Activated CD4-positive, alpha-beta T cell treated with anti-CD3 and anti-CD28 coated beads for 4 hours (primary cell): Measurements from ENCODE around the gene COQ4.
"Not testable (repeated sequence)": the region's sequence is repeated elsewhere in the genome, so short reads cannot be mapped to it uniquely, and the experiment has no call there.

Experiments
- DNase-seq, 2 donors: peaks; one replicate each; pipeline ENCODE4 v3.0.0-alpha.2; 2020

COQ4 gene

DNA sequence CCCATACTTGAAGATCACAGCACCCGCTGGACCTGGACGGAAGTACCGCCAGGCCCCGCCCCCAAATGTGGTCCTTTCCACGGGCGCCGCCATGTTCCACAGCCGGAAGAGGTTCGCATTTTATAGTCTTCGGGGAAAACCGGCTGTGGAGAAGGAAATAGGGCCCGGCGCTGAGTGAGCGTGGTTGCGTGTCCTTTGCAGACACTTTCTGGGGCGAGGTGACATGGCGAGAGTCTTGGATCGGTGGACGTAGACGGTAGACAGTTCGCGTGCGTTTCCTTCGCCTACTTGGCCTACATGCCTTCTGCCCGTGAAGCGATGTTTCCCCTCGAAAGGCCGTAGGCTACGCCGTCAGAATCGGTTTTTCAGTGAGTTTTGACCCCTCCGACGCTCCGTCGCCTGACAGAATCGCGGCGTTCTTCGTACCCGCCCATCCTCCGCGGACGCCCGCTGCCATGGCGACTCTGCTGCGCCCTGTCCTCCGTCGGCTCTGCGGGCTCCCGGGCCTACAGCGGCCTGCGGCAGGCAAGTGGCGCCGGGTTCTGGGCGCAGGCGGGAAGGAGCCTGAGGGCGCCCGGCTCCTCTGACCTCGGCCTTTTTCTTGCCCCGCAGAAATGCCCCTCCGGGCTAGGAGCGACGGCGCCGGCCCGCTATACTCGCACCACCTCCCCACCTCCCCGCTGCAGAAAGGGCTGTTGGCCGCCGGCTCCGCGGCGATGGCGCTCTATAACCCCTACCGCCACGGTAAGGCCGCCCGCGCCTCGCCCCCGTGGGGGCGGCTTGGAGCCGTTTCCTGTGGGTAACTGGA is at the start of gene COQ4, which contains the start of gene TRUB2:
Gene COQ4, plus strand, starts transcription at position 436 of the 808 bp plus-strand sequence. Its CDS starts 20 bp downstream, at position 456.
Gene TRUB2, minus strand, starts transcription at position 44 of the 808 bp plus-strand sequence. Its CDS starts 39 bp downstream, at position 5.
- peak; percentile 92 to 94 for DNase-seq

DNA sequence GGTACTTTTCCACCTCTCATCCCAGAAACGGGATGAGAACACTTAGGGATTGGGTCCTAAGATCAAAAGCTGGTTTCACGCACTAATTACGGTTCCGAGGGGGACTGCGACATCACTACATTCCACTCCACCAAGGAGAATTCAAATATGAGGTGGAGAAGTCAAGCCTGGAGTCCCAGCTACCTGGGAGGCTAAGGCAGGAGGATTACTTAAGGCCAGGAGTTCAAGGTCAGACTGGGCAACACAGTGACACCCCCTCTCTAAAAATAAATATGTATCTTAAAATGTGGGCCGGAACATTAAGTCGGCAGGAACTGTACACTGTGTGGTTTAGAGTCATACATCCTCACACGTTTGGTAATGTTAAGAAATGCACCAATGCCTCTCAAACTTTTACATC is 48.4 kb upstream of the COQ4 start:
- DNase-seq, result no peak

DNA sequence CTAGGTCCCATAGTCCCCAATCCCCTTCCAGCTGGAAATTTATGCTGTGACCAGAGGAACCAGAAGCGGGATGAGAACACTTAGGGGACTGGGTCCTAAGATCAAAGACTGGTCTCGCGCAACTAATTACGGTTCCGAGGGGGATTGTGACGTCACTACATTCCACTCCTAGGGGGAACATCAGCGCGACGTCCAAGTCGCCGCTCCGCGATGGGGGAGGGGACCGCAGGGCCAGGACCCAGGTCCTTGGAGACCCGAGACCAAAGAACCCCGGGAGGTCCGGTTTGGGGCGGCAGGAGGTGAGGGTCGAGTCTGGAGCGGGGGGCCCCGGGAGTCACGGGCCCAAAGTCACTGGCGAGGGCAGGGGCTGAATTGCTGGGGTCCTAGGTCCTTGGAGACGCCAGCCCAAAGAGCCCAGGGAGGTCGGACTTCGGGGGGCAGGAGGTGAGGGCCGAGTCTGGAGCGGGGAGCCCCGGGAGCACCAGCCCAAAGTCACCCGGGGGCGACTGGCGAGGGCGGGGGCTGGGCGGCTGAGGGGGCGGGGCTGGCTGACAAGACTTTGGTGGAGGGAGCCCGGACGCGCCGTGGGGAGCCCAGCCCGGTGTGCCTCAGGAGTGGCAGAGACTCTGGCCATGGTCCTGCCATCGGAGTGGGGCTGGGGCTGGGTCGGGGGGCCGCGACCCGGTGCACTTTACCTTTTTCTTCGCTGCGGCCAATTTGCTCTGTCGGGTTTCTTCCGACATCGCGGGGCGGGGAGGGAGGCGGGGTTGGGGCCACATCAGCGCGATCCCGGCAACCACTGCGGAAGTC is 47.2 kb upstream of the COQ4 start, which contains the start of gene GOLGA2:
Gene GOLGA2, minus strand, starts transcription at position 810 of the 810 bp plus-strand sequence. Its CDS starts 31 bp downstream, at position 779.
- no peak for DNase-seq

DNA sequence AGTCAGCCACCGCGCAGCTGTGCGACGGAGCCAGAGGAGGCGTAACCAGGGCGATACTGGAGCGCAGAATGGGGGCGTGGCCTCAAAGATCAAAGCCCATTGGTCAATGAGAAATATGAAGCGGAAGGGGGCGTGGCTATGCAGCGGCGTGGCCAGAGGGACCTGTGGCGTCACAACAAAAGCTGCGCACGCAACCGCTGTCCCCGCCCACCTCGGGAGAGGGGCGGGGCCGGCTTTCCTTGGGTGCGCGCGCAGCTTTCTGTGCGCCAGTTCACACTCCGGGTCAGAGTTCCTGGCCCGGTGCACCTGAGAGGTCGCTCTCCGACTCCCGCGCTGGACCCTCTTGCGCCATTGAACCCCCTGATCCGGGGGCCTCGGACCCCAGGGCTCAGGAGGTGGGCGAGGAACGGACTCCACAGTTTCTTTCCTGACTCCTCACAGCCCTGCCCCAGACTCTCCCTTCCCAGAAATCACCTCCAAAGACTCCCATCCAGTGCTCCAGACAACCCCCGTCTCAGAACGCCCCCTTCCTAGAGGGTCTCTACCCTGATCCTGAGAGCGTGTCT is 46.5 kb upstream of the COQ4 start, which contains the start of gene SWI5:
Gene SWI5, plus strand, starts transcription at position 269 of the 566 bp plus-strand sequence.
- peak; percentile 100 for DNase-seq

DNA sequence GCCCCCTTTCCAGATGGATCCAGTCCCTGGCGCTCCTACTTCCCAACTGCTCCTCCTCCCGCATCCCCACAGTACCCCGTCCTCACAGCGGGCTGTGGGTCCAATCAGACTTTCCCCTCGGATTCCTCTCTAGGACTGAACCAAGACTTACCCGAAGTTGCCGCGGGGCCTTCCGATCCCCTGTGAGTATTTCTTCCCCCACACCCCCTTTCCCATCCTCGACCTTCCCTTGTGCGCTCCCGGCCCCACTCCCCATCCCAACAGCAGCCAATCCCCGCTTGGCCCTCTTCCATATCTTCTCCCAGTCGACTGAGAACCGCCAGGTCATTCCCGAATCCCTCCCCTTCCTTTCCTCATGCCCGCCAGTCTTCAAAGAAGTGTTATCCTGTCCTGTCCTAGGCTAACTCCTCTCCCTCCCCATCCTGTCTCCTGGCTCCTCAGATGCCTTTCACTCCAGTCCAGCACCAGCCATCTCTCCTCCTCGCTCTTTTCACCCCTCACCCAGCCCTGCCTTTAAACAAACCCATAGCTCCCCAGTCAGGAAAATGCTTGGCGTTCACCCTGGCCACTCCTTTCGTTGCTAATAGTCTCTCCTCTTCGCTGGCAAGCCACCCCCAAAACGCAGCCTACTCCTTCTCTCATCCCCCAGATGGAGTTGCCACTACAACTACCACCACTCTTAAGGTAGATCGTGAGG is 45.9 kb upstream of the COQ4 start:
- DNase-seq, result no peak

DNA sequence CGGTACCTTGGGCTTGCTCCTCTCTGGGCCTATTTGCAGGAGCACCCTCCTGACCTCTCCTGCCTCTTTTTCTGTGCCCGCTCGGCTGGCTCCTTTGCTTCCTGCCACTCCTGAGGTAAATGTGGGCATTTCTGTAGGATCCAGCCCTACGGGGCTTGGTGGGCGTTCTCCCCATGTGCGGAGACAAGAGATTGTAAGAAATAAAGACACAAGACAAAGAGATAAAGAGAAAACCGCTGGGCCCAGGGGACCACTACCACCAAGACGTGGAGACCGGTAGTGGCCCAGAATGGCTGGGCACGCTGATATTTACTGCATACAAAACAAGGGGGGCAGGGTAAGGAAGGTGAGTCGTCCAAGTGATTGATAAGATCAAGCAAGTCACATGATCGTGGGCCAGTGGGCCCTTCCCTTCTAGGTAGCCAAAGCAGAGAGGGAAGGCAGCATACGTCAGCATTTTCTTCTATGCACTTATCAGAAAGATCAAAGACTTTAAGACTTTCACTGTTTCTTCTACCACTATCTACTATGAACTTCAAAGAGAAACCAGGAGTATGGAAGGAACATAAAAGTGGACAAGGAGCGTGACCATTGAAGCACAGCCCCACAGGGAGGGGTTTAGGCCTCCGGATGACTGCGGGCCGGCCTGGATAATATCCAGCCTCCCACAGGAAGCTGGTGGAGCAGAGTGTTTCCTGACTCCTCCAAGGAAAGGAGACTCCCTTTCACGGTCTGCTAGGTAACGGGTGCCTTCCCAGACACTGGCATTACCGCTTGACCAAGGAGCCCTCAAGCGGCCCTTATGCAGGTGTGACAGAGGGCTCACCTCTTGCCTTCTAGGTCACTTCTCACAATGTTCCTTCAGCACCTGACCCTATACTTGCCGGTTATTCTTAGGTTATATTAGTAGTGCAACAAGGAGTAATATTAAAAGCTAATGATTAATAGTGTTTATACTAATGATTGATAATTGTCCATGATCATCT is 43.3 kb upstream of the COQ4 start:
- not testable (repeated sequence) for DNase-seq

DNA sequence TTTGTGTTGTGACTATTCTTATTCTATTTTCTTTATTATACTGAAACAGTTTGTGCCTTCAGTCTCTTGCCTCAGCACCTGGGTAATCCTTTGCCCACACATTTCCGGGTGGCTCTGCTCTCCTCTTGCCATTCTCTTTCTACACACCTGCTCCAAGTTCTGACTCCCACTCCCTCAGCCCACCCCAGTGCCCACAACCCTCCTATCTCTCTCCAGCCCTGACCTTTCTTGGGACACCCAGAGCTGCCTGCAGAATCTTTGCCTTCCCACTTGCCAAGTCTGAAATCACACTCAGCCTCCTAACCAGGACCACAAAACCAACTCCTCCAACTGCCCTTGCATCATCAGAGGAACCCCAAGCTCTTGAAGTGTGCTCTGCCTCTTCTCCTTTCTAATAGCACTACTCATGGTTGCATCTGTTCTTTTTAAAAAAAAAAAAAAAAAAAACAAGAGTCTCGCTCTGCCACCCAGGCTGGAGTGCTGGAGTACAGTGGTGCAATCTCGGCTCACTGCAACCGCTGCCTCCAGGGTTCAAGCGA is 42.5 kb upstream of the COQ4 start:
- no peak for DNase-seq

DNA sequence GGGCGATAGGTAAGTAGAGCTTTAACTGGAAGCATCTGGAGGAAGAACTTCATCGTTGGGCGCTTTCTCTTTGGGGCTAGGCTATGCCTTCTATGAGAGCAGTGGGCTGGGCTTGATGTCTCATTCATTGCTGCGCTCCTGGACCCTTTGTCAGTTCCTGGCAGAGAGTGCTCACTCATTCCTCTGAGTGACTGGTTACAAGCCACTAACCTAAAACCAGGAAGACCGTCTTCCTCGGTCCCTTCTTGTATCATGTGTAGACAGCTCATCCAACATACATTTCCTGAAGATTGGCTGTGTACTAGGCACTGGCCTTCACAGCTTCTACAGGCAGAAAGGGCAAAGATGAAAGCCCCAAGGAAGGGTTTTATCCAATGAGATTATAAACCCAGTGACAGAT is 40.1 kb upstream of the COQ4 start:
- DNase-seq, result no peak

DNA sequence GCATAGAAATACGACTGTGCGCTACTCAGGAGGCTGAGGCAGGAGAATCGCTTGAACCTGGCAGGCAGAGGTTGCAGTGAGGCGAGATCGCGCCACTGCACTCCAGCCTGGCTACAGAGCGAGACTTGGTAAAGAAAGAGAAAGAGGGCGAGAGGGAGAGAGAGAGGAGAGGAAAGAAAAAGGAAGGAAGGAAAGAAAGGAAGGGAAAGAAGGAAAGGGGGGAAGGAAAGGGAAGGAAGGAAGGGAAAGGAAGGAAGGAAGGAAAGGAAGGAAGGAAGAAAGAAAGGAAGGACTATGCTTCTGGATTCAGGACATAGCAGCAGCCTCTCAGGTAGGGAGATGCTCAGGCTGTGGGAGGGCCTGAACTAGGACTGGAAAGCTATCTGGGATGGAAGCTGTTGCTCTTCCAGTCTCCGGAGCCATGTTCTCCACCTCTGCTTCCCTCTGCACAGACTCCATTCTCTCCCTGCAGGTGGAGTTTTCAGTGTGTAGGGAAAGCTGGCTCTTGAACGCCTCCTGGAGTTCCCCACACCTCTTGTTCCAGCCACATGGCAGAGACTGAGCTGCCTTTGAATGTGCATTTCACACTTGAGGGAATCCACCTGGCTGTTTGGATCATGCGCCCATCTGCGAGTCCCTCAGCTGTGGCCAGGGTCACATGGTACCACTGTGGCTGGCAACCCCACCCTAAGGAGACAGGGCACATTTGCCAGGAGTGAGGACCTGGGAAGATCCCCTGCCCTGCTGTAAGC is 37.4 kb upstream of the COQ4 start:
- no peak for DNase-seq

DNA sequence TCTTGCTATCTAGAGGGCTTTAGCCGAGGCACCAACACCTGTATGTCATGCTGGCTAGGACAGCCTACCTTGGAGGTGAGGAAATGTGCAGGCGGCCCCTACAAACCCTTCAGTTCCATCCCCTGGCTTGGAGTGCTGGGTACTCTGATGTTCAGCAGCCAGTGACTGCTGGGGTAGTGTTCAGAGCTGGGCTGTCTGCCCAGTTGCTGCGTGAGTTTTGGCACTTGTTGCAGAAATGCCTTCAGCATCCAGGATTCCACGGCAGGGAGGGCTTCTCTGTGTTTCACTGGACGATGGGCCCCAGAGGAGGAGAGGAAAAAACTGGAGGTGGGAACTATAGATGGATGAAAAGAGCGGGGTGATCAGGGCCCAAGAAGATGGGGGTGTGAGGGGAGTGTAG is 36.2 kb upstream of the COQ4 start:
- DNase-seq, result no peak

DNA sequence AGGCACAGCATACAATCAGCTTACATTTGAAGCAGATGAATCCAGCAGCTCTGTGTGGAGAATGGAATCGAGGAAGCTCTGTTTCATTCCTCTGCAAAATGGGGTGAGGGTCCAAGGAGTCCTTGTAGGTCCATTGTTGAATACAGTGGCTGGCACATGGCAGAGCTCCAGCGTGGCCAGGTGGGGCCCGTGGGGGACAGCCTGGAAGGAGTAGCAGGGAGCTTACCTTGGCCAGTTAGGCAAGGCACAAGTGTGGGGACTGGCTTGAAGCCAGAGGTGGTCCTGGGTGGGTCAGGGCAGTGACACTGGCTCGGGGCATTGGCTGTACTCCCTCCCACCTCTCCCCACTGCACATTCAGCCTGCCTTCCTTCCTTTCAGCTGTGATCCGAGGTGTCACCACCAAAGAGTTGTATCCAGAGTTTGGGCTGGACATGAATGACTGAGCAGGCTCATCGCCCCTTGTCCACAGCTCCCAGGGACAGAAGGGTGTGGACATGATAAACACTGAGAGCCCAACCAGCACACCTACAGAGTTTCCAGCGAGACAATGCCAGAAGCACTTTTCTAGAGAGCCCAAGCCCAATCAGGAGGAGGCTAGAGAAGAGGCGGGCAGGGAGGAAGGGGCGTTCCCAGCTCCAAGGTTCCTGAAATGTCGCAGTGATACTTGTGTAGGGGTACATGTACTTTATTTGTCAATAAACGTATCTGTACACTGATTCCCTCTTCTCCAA is 34.2 kb upstream of the COQ4 start:
- no peak for DNase-seq

DNA sequence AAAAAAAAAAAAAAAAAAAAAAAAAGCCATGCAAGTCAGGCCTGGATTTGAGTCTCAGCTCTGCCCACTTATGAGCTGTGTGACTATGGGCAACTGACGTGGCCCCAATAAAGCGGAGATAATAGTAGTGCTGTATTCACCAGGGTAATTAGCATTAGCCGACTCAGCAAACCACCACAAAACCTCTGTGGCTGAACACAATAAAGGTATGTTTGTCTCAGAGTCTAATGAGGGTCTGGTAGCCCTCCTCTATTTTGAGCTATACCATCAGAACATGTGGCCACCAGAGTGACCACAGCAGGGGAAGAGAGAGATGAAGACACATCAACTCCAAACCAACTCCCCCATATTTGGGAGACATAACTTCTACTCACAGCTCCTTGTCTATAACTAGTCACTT is 30.6 kb upstream of the COQ4 start:
- no peak for DNase-seq

DNA sequence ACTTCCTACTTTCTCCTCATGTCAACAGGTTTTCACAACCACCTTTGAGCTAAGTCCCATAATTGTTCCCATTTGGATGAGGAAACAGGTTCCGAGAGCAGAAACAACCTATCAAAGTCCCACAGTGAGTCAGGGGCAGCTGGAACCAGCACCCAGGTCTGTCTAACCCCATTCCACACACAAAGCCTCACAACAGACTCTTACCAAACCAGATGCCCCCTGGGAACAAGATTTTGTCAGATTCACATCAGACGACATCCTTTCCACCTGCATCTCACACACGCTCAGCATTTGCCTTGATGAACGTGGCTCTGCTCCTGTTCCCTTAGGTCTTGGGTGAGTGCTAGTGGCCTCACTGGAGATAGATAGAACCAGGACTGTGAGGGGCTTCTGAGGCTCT is 29.5 kb upstream of the COQ4 start:
- DNase-seq, result no peak

DNA sequence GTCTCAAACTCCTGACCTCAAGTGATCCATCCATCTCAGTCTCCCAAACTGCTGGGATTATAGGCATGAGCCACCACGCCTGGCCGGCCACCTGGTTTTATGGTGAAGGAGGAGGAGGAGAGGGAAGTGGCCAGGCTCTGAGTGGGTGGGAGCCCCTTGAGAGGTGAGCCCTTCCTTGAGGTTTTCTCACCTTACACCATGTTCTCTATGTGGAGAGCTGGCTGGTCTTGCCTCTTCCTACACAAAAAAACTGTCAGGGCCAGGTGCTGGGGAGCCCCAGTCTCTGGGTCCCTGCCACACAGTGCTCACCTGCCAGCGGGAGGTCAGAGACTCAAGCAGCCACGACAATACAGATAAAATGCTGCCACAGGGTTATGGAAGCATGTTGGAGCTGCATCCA is 28.5 kb upstream of the COQ4 start:
- no peak for DNase-seq

DNA sequence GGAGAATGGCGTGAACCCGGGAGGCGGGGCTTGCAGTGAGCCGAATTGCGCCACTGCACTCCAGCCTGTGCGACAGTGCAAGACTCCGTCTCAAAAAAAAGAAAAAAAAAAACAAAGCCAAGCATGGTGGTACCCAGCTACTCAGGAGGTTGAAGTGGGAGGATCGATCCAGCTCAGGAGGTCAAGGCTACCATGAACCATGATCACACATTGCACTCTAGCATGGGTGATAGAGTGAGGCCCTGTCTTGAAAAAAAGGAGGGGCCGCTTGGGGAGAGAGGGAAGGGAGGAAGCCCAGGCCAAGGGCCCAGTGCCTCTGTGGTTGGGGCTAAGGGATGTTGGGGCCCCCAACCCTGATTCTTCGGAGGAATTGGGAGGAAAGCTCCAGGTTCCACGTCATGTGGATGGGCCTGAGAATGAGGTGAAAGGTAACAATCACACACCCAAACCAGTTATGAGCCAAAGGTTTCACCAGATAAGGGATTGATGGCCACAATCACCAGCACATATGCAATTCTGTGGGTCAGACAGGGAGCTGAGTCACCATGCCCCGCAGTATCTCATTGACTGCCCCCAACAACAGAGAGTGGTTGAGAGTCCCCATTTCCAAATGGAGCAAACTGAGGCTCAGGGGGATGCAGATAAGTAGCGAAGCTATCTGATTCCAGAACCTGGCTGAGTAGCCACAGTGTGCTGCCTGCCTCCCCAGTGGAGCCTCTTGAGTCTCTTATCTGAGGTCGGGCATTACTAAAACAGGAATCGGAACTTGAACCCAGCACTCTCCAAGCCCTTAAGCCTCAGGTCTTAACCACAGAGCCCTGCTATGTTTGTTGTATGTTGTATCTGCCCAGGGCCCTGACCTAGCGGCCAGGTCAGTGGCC is 26.1 kb upstream of the COQ4 start:
- no peak for DNase-seq

DNA sequence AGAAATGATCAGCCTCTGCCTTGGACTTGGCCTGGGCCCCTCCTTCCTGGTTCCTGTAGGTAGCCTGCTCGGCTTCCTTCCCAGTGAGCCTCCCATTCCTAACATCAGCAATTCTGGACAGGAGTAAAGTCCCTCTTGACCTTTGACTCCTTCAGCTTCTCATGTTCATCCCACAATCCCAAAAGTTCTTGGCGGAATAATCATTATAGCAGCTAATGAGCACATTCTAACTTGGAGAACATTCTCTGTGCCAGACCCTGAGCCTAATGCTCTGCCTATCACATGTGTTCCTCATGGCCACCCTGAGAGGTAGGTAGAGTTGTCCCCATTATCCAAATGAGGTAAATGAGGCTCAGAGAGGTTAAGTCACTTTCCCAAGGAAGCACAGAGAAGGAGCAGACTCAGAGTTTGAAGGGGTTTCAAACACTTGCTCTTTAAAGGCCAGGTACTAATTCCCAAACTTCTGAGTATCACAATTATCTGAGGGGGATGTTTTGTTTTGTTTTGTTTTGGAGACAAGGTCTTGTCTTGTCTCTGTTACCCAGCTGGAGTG is 25.3 kb upstream of the COQ4 start:
- DNase-seq, result no peak

DNA sequence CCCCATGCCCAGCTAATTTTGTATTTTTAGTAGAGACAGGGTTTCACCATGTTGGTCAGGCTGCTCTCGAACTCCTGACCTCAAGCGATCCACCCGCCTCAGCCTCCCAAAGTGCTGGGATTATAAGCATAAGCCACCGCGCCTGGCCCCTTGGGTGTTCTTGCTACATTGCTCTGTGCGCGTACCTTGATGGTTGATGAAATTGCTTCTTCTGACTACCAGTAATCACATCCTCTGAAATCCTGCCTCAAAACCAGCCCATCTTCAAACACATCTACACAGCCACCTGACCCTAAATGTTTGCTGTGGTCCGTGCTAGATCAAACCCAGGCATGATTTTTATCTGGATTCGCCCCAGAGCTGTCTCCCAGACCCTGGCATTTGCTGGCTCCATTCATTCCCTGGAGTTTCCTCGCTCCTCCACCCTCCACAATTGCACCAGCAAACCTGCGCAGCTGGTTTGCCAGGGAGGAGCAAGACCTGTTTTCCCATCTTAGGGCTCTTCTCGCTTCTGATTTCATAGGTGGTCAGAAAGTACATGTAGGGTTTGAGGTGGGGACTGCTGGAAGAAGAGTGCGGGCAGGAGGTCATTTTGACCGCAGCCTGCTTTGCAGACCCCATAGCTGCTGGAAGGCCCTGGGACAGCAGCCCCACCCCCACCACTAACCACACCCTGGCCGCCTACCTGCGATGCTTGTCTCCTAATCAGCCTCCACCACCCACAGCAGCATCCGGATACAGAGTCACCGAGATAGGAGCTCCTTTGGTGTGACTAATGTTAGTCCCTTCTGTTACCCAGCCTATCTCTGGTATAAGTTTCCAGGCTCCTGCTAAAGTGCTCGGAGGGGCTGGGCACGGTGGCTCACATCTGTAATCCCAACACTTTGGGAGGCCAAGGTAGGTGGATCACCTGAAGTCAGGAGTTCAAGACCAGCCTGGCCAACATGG is 23.8 kb upstream of the COQ4 start:
- no peak for DNase-seq
